Trophoblast cell (in vitro differentiated cells and primary cell): ENCODE measurements around the gene ZFAND2A.

Experiments used
- DNase-seq, 2 donors: peaks; one replicate each; pipeline ENCODE4 v3.0.0-alpha.2; 2016
- H2AFZ ChIP-seq: 2 replicates; pipeline ENCODE4 v1.6.1; 2013; ENCODE audit warnings: low read length, moderate library complexity, mild to moderate bottlenecking; ENCODE audit not compliant: insufficient read depth, poor library complexity
- H2AK5ac ChIP-seq: 2 replicates; pipeline ENCODE4 v1.6.1; 2013; ENCODE audit warnings: mild to moderate bottlenecking, low read length
- H2BK120ac ChIP-seq: 2 replicates; pipeline ENCODE4 v1.6.1; 2013; ENCODE audit warnings: low read length, mild to moderate bottlenecking, moderate library complexity; ENCODE audit not compliant: insufficient read depth, poor library complexity
- H2BK12ac ChIP-seq: 2 replicates; pipeline ENCODE4 v1.6.1; 2013; ENCODE audit warnings: mild to moderate bottlenecking, low read length, moderate library complexity
- H2BK5ac ChIP-seq: 2 replicates; pipeline ENCODE4 v1.6.1; 2013; ENCODE audit warnings: low read length, low read depth, moderate library complexity, mild to moderate bottlenecking; ENCODE audit not compliant: poor library complexity
- H3K14ac ChIP-seq: 2 replicates; pipeline ENCODE4 v1.6.1; 2013; ENCODE audit warnings: mild to moderate bottlenecking, low read length
- H3K18ac ChIP-seq: 2 replicates; pipeline ENCODE4 v1.6.1; 2013; ENCODE audit warnings: mild to moderate bottlenecking, low read length
- H3K23ac ChIP-seq: 2 replicates; pipeline ENCODE4 v1.6.1; 2013; ENCODE audit warnings: low read length
- H3K27ac ChIP-seq: 2 replicates; pipeline ENCODE4 v1.5.1; 2013; ENCODE audit warnings: low read depth, mild to moderate bottlenecking, inconsistent platforms, low read length, moderate library complexity
- H3K27me3 ChIP-seq: 2 replicates; pipeline ENCODE4 v1.6.1; 2013; ENCODE audit warnings: inconsistent platforms, mild to moderate bottlenecking, low read length, moderate library complexity; ENCODE audit not compliant: insufficient read depth
- H3K36me3 ChIP-seq, 2 experiments: 1 replicate in 1 of 2; 2 replicates in 1 of 2; pipeline ENCODE4 v1.6.1; 2013; ENCODE audit warnings: low read length in 2 of 2, mild to moderate bottlenecking in 2 of 2, moderate library complexity in 1 of 2; ENCODE audit not compliant: insufficient read depth in 2 of 2, control insufficient read depth in 1 of 2
- H3K4ac ChIP-seq: 2 replicates; pipeline ENCODE4 v1.6.1; 2013; ENCODE audit warnings: low read depth, mild to moderate bottlenecking, low read length, moderate library complexity
- H3K4me1 ChIP-seq, 2 experiments: 1 replicate in 1 of 2; 2 replicates in 1 of 2; pipeline ENCODE4 v1.6.1; 2013; ENCODE audit warnings: low read length in 2 of 2, mild to moderate bottlenecking in 2 of 2, moderate library complexity in 1 of 2; ENCODE audit not compliant: insufficient read depth in 2 of 2, control insufficient read depth in 1 of 2
- H3K4me2 ChIP-seq: 2 replicates; pipeline ENCODE4 v1.6.1; 2013; ENCODE audit warnings: inconsistent platforms, mild to moderate bottlenecking, low read length, moderate library complexity
- H3K4me3 ChIP-seq: 2 replicates; pipeline ENCODE4 v1.5.1; 2013; ENCODE audit warnings: mild to moderate bottlenecking, low read depth, low read length, inconsistent platforms
- H3K79me1 ChIP-seq: one replicate; pipeline ENCODE4 v1.6.1; 2013; ENCODE audit warnings: low read length
- H3K79me2 ChIP-seq: 2 replicates; pipeline ENCODE4 v1.6.1; 2013; ENCODE audit warnings: low read length, mild to moderate bottlenecking; ENCODE audit not compliant: control insufficient read depth, insufficient read depth, poor library complexity
- H3K9ac ChIP-seq: 2 replicates; pipeline ENCODE4 v1.6.1; 2013; ENCODE audit warnings: mild to moderate bottlenecking, low read length
- H3K9me3 ChIP-seq: 2 replicates; pipeline ENCODE4 v1.6.1; 2013; ENCODE audit warnings: low read depth, mild to moderate bottlenecking, control low read depth, inconsistent platforms, low read length; ENCODE audit not compliant: insufficient read depth
- H4K12ac ChIP-seq: 2 replicates; pipeline ENCODE4 v1.6.1; 2013; ENCODE audit warnings: low read depth, mild to moderate bottlenecking, low read length, moderate library complexity
- H4K8ac ChIP-seq: 2 replicates; pipeline ENCODE4 v1.6.1; 2013; ENCODE audit warnings: low read depth, mild to moderate bottlenecking, low read length, moderate library complexity
- H4K91ac ChIP-seq: one replicate; pipeline ENCODE4 v1.6.1; 2013; ENCODE audit warnings: low read depth, mild to moderate bottlenecking, low read length, moderate library complexity
- WGBS: extraction: QIAGEN DNeasy Blood & Tissue Kit; methylation state at CpG from one replicate; pipeline ENCODE4 v1.1.7; 2013; ENCODE audit warnings: missing lambda C conversion rate; ENCODE audit not compliant: insufficient read length, insufficient coverage; ENCODE audit errors: extremely low coverage; 5-methylcytosine and 5-hydroxymethylcytosine counted together

ZFAND2A gene

GRCh38 chr7:1170741-1171501 is 10.9 kb upstream of the ZFAND2A start:
- no CpG with 5 or more reads among the region's 26 CpGs for WGBS
- Histone ChIP-seq H3K9ac (no peak overlapping the region), H3K36me3 (no peaks in the 10 kb centered on the region), H3K4me1 (peaks cover 0 to 4% of the 10 kb centered on the region in 2 experiments), H4K91ac (no peak overlapping the region), H3K4me3 (no peak overlapping the region), H2AFZ (no peak overlapping the region), H3K18ac (no peak overlapping the region), H4K8ac (no peak overlapping the region), H2BK5ac (no peak overlapping the region), H2BK12ac (no peak overlapping the region), H3K4ac (no peak overlapping the region), H3K23ac (no peak overlapping the region), H2AK5ac (no peak overlapping the region), H2BK120ac (no peak overlapping the region), H3K79me2 (no peaks in the 10 kb centered on the region), H3K27ac (no peak overlapping the region), H3K27me3 (no peaks in the 10 kb centered on the region), H3K79me1 (no peaks in the 10 kb centered on the region), H3K9me3 (peaks cover 1% of the 10 kb centered on the region), H3K4me2 (no peak overlapping the region), H3K14ac (no peak overlapping the region), H4K12ac (no peak overlapping the region)
- no peak for DNase-seq

DNA sequence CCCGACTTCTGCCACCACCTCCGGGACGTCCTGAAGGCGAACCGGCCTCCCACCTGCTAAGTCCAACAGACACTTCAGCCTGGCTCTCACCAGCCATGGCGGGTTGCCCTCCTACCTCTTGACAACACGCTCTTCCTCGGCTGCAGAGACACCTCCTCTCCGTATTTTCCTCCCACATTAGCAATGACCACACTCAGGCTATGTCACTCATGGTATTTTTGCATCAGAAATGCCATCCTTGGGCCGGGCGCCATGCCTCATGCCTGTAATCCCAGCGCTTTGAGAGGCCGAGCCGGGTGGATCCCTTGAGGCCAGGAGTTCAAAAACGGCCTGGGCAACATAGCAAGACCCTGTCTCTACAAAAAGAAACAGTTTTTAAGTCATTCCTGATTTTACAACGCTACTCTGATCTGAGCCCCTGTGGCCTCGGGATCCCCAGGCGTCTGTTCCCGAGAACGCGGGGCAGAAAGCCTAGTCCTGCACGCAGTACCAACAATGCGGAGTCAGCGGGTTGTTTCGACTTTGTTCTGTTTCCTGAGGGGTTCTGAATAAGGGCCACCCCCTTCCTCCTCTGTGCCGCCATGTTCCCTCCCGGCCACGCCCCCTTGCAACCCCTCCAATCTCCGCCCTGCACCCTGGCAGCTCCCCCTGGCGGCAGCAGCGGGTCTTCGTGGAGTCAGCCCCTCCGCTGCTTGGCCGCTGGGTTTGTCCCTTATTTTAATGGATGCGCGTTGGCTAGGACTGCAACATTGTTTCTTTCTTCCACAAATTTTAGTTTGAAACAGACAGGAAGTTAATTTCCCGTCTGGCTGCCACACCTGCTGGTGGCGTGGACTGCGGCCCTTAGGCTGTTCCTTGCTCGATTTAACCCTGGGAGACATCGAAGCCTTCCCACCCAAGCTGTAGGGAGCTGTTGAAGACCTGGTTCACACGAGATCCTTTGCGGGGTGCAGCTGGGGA is 9.7 kb upstream of the ZFAND2A start:
- peak overlapping the region; percentile 23 for H2AFZ ChIP-seq

DNA sequence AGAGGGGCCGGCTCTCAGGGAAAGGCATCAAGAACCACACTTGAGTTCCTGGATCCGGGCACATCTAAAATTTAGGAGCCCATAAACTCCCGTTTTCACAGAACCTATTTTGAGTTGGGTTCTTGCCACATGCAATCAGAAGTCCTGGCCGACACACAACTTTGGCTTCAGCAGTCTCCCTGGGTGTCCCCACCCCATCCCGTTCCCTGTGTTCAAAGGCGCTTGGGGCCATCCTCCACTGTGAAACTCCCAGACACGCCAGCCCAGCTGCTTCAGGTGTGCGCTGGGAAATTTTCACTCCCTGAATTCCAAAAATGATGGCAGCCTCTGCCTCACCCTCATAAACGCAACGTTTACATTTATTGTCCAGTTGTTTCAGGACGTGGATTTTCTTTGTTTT is 8.4 kb upstream of the ZFAND2A start:
- no peaks in the 10 kb centered on the region for H3K79me1 ChIP-seq
- WGBS = no CpG with 5 or more reads among the region's 11 CpGs
- no peak overlapping the region for H2AK5ac ChIP-seq
- no peak overlapping the region for H3K18ac ChIP-seq
- H4K12ac ChIP-seq = no peak overlapping the region
- H2BK120ac ChIP-seq = no peak overlapping the region
- no peak overlapping the region for H2BK5ac ChIP-seq
- H3K14ac ChIP-seq = no peak overlapping the region
- peaks cover 1% of the 10 kb centered on the region for H3K9me3 ChIP-seq
- no peak overlapping the region for H3K23ac ChIP-seq
- H2BK12ac ChIP-seq = no peak overlapping the region
- no peak overlapping the region for H2AFZ ChIP-seq
- no peak overlapping the region for H3K9ac ChIP-seq
- peaks cover 0 to 5% of the 10 kb centered on the region in 2 experiments for H3K36me3 ChIP-seq
- no peak overlapping the region for H3K4ac ChIP-seq
- no peak overlapping the region for H3K4me2 ChIP-seq
- H3K79me2 ChIP-seq = no peaks in the 10 kb centered on the region
- no peak overlapping the region for H3K27ac ChIP-seq
- no peak overlapping the region for H3K4me3 ChIP-seq
- H3K27me3 ChIP-seq = no peaks in the 10 kb centered on the region
- no peak overlapping the region for H4K8ac ChIP-seq
- peaks cover 0 to 4% of the 10 kb centered on the region in 2 experiments for H3K4me1 ChIP-seq
- H4K91ac ChIP-seq = no peak overlapping the region
- peak in 1 of 2 donors; percentile 26 for DNase-seq

More for the DNA sequence above, 9.7 kb upstream of the ZFAND2A start:
- no peak overlapping the region for H3K27ac ChIP-seq
- H2BK12ac ChIP-seq = no peak overlapping the region
- no peak overlapping the region for H2BK120ac ChIP-seq
- peak overlapping the region; percentile 59 for H4K8ac ChIP-seq
- H3K36me3 ChIP-seq = peaks cover 0 to 2% of the 10 kb centered on the region in 2 experiments
- H3K23ac ChIP-seq = no peak overlapping the region
- H3K4ac ChIP-seq = no peak overlapping the region
- H3K9ac ChIP-seq = no peak overlapping the region
- H2BK5ac ChIP-seq = no peak overlapping the region
- H3K79me1 ChIP-seq = no peaks in the 10 kb centered on the region
- H4K12ac ChIP-seq = peak overlapping the region; percentile 38
- peaks cover 0 to 4% of the 10 kb centered on the region in 2 experiments for H3K4me1 ChIP-seq
- no peak overlapping the region for H3K14ac ChIP-seq
- H2AK5ac ChIP-seq = no peak overlapping the region
- H3K18ac ChIP-seq = no peak overlapping the region
- no peaks in the 10 kb centered on the region for H3K27me3 ChIP-seq
- peak; percentile 75 to 88 for DNase-seq
- no peak overlapping the region for H4K91ac ChIP-seq
- H3K4me3 ChIP-seq = no peak overlapping the region
- WGBS = no CpG with 5 or more reads among the region's 43 CpGs
- no peaks in the 10 kb centered on the region for H3K79me2 ChIP-seq
- H3K9me3 ChIP-seq = peaks cover 1% of the 10 kb centered on the region
- peak overlapping the region; percentile 21 for H3K4me2 ChIP-seq

- Histone ChIP-seq H3K4me1 (peaks cover 4 to 5% of the 10 kb centered on the region in 2 experiments), H3K9me3 (no peaks in the 10 kb centered on the region), H2BK12ac (no peak overlapping the region), H3K4ac (no peak overlapping the region), H3K18ac (no peak overlapping the region), H3K4me2 (no peak overlapping the region), H2AK5ac (no peak overlapping the region), H3K23ac (no peak overlapping the region), H3K36me3 (peaks cover 0 to 5% of the 10 kb centered on the region in 2 experiments), H3K79me2 (peaks cover 9% of the 10 kb centered on the region), H3K27me3 (no peaks in the 10 kb centered on the region), H3K9ac (no peak overlapping the region), H3K14ac (no peak overlapping the region), H3K4me3 (no peak overlapping the region), H2BK5ac (no peak overlapping the region), H4K91ac (no peak overlapping the region), H4K12ac (no peak overlapping the region), H4K8ac (no peak overlapping the region), H2BK120ac (no peak overlapping the region), H2AFZ (no peak overlapping the region), H3K79me1 (peaks cover 8% of the 10 kb centered on the region), H3K27ac (no peak overlapping the region)
- no peak for DNase-seq
- no CpG with 5 or more reads among the region's 7 CpGs for WGBS
These were observed 4.4 kb upstream of the ZFAND2A start for GRCh38 chr7:1164436-1164835.
